Gastroesophageal sphincter (tissue), 3 donors: ENCODE measurements around the gene MYH7.

Experiments used
- EP300 ChIP-seq: sonication (generic); formaldehyde crosslinking; IDR thresholded peaks from one replicate; pipeline ENCODE4 v1.6.1; 2017; ENCODE audit warnings: antibody characterized with exemption, mild to moderate bottlenecking
- POLR2A ChIP-seq, 2 donors: fragments of 450-650 bp; IDR thresholded peaks; one replicate each; pipeline ENCODE4 v1.6.1; 2017; ENCODE audit warnings: antibody characterized with exemption in 2 of 2, mild to moderate bottlenecking in 2 of 2, moderate library complexity in 1 of 2
- POLR2AphosphoS5 ChIP-seq: sonication (generic); formaldehyde crosslinking; IDR thresholded peaks from one replicate; pipeline ENCODE4 v1.6.1; 2017; ENCODE audit warnings: antibody characterized with exemption
- TF ChIP-seq, protein P1 (sequence below), 4 experiments: fragments of 200-600 bp in 2 of 4; fragments of 450-650 bp in 2 of 4; sonication (generic) in 1 of 4; IDR thresholded peaks; one replicate each; pipeline ENCODE4 v1.5.1; 2017 to 2019; ENCODE audit warnings: antibody characterized with exemption in 4 of 4, mild to moderate bottlenecking in 2 of 4, moderate library complexity in 2 of 4

- TF ChIP-seq POLR2A (IDR thresholded peaks at IDR 0.05) (no peak), EP300 (no peak), POLR2AphosphoS5 (no peak)
- TF ChIP-seq, protein P1, sequence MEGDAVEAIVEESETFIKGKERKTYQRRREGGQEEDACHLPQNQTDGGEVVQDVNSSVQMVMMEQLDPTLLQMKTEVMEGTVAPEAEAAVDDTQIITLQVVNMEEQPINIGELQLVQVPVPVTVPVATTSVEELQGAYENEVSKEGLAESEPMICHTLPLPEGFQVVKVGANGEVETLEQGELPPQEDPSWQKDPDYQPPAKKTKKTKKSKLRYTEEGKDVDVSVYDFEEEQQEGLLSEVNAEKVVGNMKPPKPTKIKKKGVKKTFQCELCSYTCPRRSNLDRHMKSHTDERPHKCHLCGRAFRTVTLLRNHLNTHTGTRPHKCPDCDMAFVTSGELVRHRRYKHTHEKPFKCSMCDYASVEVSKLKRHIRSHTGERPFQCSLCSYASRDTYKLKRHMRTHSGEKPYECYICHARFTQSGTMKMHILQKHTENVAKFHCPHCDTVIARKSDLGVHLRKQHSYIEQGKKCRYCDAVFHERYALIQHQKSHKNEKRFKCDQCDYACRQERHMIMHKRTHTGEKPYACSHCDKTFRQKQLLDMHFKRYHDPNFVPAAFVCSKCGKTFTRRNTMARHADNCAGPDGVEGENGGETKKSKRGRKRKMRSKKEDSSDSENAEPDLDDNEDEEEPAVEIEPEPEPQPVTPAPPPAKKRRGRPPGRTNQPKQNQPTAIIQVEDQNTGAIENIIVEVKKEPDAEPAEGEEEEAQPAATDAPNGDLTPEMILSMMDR (IDR thresholded peaks at IDR 0.05), result no peak
Observed at GRCh38 chr14:23481979-23482822, 46.7 kb upstream of the MYH7 start.
